PC-3 (cell line): Measurements from ENCODE around the gene PADI6. TPM values are rescaled to one million over a fixed set of nuclear protein-coding genes. Genes with fewer than 3 reads are reported as not detected.
"Not testable (repeated sequence)": the region's sequence is repeated elsewhere in the genome, so short reads cannot be mapped to it uniquely, and the experiment has no call there.

Source experiments
- ATAC-seq: fragments of 200-7000 bp; cut with Tn5 transposase; 2 replicates; pipeline ENCODE4 v1.9.1; 2020; ENCODE audit warnings: mild to moderate bottlenecking, moderate library complexity
- BruUV-seq: library from RNA; stranded (reverse); fragments of 400-500 nt; replicated peaks from 2 replicates; lab custom pipeline; 2021; lab: Mats Ljungman, UMichigan
- CTCF ChIA-PET: fragments of 300-600 bp; sonication (Branson Sonifier 250); formaldehyde crosslinking; loops from one replicate; lab custom pipeline; 2022; ENCODE audit warnings: antibody characterized with exemption; lab: Charles Lee
- POLR2A ChIA-PET: fragments of 300-600 bp; sonication (Branson Sonifier 250); formaldehyde crosslinking; loops from one replicate; lab custom pipeline; 2022; ENCODE audit warnings: antibody characterized with exemption; ENCODE audit not compliant: unreplicated experiment; lab: Charles Lee
- DNase-seq: peaks from one replicate; pipeline ENCODE4 v3.0.0-alpha.2; 2015
- H2AFZ ChIP-seq: fragments of 300-600 bp; sonication (generic); 2 replicates; pipeline ENCODE4 v1.6.0; 2016; ENCODE audit warnings: antibody characterized with exemption, low read length
- H3F3A ChIP-seq: fragments of 300-600 bp; sonication (generic); one replicate; pipeline ENCODE4 v1.6.0; 2017; ENCODE audit warnings: antibody characterized with exemption, low read length, control low read depth, mild to moderate bottlenecking; ENCODE audit not compliant: unreplicated experiment
- H3K27ac ChIP-seq: fragments of 300-600 bp; sonication (generic); 2 replicates; pipeline ENCODE4 v1.5.1; 2016; ENCODE audit warnings: mild to moderate bottlenecking, low read length
- H3K27me3 ChIP-seq: fragments of 300-600 bp; sonication (generic); 2 replicates; pipeline ENCODE4 v1.6.1; 2016; ENCODE audit warnings: low read length, mixed read lengths
- H3K36me3 ChIP-seq: fragments of 300-600 bp; sonication (generic); 2 replicates; pipeline ENCODE4 v1.6.1; 2016; ENCODE audit warnings: low read depth, mixed run types, low read length, mixed read lengths
- H3K4me1 ChIP-seq: fragments of 300-600 bp; sonication (generic); 2 replicates; pipeline ENCODE4 v1.5.1; 2016; ENCODE audit warnings: low read length; ENCODE audit not compliant: insufficient read depth
- H3K4me2 ChIP-seq: fragments of 300-600 bp; sonication (generic); 2 replicates; pipeline ENCODE4 v1.6.0; 2016; ENCODE audit warnings: low read length
- H3K4me3 ChIP-seq: fragments of 300-600 bp; sonication (generic); 2 replicates; pipeline ENCODE4 v1.5.1; 2016; ENCODE audit warnings: mild to moderate bottlenecking, low read length, mixed read lengths
- H3K79me2 ChIP-seq: fragments of 300-600 bp; sonication (generic); 2 replicates; pipeline ENCODE4 v1.6.1; 2017; ENCODE audit warnings: low read length, mixed read lengths
- H3K9ac ChIP-seq: fragments of 300-600 bp; sonication (generic); 2 replicates; pipeline ENCODE4 v1.6.0; 2016; ENCODE audit warnings: mild to moderate bottlenecking, low read length
- H3K9me2 ChIP-seq: fragments of 300-600 bp; sonication (generic); replicated peaks from 2 replicates; pipeline ENCODE4 v1.6.1; 2016; ENCODE audit warnings: mixed run types, low read length, mixed read lengths
- H3K9me3 ChIP-seq: fragments of 300-600 bp; sonication (generic); 2 replicates; pipeline ENCODE4 v1.6.1; 2016; ENCODE audit warnings: low read length, mixed read lengths
- H4K20me1 ChIP-seq: fragments of 300-600 bp; sonication (generic); 2 replicates; pipeline ENCODE4 v1.6.1; 2016; ENCODE audit warnings: low read length, mixed read lengths
- EZH2phosphoT487 ChIP-seq: fragments of 300-600 bp; sonication (generic); IDR thresholded peaks from 2 replicates; pipeline ENCODE4 v1.6.1; 2018; ENCODE audit warnings: mild to moderate bottlenecking, antibody characterized with exemption, low read length, borderline replicate concordance
- intact Hi-C: fragments of 100-400 bp; cut with micrococcal nuclease; formaldehyde crosslinking; loops from 2 replicates; pipeline ENCODE4 v1.9.0; 2023
- total RNA-seq: library from RNA; depleted of rRNA; stranded (reverse); fragments of >200 nt; gene quantifications from 2 replicates; pipeline ENCODE4 v1.2.3, GENCODE V29; 2014
- TF ChIP-seq, protein P1 (sequence below): fragments of 300-600 bp; sonication (generic); conservative IDR thresholded peaks from 2 replicates; pipeline ENCODE4 v1.5.1; 2017; ENCODE audit warnings: antibody characterized with exemption, low read depth, mild to moderate bottlenecking, low read length

The PADI6 gene
- total RNA-seq, 1 experiment from 2014 or later: not detected

DNA sequence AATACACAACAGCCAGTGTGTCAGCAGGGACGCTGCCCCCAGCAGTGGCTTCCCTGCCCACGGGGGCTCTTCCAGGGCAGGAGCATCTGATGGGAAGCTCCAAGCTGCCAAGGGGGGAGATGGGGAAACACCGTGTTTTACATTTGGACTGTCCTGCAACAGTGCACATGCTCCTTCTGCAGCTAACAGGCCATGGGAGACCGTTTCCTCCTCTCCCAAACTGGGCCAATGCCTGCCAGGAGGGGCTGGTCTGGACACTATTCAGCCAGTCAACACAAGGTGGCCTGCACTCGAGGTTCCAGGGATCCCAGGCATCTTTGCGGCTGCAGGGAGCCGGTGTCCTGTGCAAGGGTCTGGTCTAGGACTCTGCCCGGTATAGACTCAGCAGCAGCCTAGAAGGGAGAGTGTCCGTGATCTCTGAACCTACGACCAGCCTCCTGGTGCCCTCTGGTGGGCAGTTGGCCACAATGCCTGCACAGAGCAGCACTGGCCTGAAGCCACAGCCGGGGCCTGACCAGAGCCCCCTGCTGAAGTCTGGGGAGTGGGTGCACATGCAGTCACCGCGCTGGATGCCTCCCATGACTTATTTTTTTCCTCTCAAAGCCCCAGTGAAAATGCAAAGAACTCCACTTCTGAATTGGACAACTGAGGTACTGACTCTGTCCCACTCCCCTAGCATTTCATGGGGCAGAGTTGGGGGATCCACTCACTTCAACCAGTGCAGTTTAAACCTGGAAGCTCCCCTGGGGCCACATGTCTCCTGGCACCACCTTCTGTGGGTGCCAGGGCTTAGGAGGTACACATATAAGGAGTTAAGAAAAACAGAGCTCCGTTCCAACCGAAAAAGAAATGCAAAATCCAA, 34.1 kb downstream of the PADI6 start:
- ATAC-seq (peak; percentile 80), DNase-seq (peak; percentile 65)
- Histone ChIP-seq H2AFZ (no peak overlapping the region), H3K27ac (no peak overlapping the region), H3K4me2 (no peak overlapping the region), H4K20me1 (no peaks in the 10 kb centered on the region), H3K9me3 (no peaks in the 10 kb centered on the region), H3K27me3 (no peaks in the 10 kb centered on the region), H3K4me3 (no peak overlapping the region), H3K9me2 (no peaks in the 10 kb centered on the region), H3K9ac (no peak overlapping the region), H3F3A (no peaks in the 10 kb centered on the region), H3K79me2 (no peaks in the 10 kb centered on the region), H3K4me1 (peaks cover 11% of the 10 kb centered on the region), H3K36me3 (peaks cover 26% of the 10 kb centered on the region)
- ChIA-PET POLR2A (no interaction called here), CTCF (interaction anchor here (0.7 kb wide), 1 partner anchor 66 kb away, joined by 3 read pairs; no protein-coding TSS in a partner anchor)
- no peak for TF ChIP-seq EZH2phosphoT487
- TF ChIP-seq, protein P1, sequence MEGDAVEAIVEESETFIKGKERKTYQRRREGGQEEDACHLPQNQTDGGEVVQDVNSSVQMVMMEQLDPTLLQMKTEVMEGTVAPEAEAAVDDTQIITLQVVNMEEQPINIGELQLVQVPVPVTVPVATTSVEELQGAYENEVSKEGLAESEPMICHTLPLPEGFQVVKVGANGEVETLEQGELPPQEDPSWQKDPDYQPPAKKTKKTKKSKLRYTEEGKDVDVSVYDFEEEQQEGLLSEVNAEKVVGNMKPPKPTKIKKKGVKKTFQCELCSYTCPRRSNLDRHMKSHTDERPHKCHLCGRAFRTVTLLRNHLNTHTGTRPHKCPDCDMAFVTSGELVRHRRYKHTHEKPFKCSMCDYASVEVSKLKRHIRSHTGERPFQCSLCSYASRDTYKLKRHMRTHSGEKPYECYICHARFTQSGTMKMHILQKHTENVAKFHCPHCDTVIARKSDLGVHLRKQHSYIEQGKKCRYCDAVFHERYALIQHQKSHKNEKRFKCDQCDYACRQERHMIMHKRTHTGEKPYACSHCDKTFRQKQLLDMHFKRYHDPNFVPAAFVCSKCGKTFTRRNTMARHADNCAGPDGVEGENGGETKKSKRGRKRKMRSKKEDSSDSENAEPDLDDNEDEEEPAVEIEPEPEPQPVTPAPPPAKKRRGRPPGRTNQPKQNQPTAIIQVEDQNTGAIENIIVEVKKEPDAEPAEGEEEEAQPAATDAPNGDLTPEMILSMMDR: peak; percentile 88
- no TSS peak for BruUV-seq
- intact Hi-C loops: loop anchor here (2.0 to 10.0 kb wide), 2 partner anchors 281 to 347 kb away; no protein-coding TSS in a partner anchor

DNA sequence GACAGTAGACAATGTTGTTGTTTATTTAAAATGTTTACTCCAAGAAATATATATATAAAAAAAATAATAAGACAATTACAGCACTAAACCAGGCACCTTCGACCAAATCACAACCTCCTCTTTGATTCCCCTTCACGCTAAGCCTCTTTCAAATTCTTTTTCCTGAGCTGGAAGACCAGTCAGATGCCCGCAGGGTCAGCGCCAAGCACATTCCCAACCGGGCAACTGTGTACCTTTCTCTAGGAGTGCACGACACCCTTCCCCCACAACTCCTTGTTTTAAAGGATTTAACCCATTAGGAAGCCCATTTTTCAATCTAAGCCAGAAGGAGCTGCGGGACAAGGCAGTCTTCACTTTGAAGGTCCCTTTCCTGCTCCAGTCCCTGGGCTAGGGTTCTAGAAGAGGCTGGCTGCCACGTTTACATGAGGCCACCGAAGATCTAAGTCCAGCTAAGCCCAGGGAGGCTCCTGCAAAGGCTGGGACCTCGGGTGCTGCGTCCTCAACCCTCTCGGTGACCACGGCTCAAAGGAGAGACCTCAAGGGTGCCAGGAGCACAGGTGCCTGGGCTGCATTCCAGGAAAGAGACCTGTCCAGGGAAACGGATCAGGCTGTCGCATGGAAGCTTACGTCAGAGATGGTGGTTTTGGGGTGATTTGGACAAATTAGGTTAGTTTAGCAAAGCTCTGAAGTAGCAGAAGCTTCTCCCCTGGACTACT, 34.9 kb downstream of the PADI6 start:
- BruUV-seq, H3K4me3 ChIP-seq, H3K27me3 ChIP-seq, H3K9me2 ChIP-seq, DNase-seq, H3K9me3 ChIP-seq, ATAC-seq, H2AFZ ChIP-seq, POLR2A ChIA-PET, H4K20me1 ChIP-seq, H3F3A ChIP-seq, CTCF ChIA-PET, H3K9ac ChIP-seq, H3K79me2 ChIP-seq, H3K4me2 ChIP-seq, H3K27ac ChIP-seq: not testable (repeated sequence)
- Histone ChIP-seq H3K4me1 (peaks cover 11% of the 10 kb centered on the region), H3K36me3 (peaks cover 33% of the 10 kb centered on the region)
- intact Hi-C loops: loop anchor here (2.0 to 10.0 kb wide), 2 partner anchors 282 to 348 kb away; no protein-coding TSS in a partner anchor

- DNase-seq, H3K9me3 ChIP-seq, H4K20me1 ChIP-seq, POLR2A ChIA-PET, H3K9ac ChIP-seq, ATAC-seq, H3K4me2 ChIP-seq, H3K79me2 ChIP-seq, H3K27me3 ChIP-seq, H3K9me2 ChIP-seq, H2AFZ ChIP-seq, H3F3A ChIP-seq, BruUV-seq, H3K27ac ChIP-seq, H3K4me3 ChIP-seq, CTCF ChIA-PET, H3K4me1 ChIP-seq: not testable (repeated sequence)
- intact Hi-C loops: loop anchor here (2.0 to 10.0 kb wide), 2 partner anchors 283 to 349 kb away; no protein-coding TSS in a partner anchor
- peaks cover 44% of the 10 kb centered on the region for H3K36me3 ChIP-seq
These were observed 36.0 kb downstream of the PADI6 start for GRCh38 chr1:17407786-17408514.
